PC-9 (cell line): ENCODE results near the gene MOSPD3.

Experiments
- EZH2 ChIP-seq: fragments of 200-600 bp; sonication (generic); IDR thresholded peaks from 2 replicates; pipeline ENCODE4 v1.8.0; 2017; ENCODE audit warnings: antibody characterized with exemption, low read depth
- TF ChIP-seq, protein P1 (sequence below): fragments of 200-600 bp; sonication (generic); conservative IDR thresholded peaks from 2 replicates; pipeline ENCODE4 v1.6.1; 2017; ENCODE audit warnings: mixed run types, antibody characterized with exemption, mild to moderate bottlenecking, moderate library complexity

DNA sequence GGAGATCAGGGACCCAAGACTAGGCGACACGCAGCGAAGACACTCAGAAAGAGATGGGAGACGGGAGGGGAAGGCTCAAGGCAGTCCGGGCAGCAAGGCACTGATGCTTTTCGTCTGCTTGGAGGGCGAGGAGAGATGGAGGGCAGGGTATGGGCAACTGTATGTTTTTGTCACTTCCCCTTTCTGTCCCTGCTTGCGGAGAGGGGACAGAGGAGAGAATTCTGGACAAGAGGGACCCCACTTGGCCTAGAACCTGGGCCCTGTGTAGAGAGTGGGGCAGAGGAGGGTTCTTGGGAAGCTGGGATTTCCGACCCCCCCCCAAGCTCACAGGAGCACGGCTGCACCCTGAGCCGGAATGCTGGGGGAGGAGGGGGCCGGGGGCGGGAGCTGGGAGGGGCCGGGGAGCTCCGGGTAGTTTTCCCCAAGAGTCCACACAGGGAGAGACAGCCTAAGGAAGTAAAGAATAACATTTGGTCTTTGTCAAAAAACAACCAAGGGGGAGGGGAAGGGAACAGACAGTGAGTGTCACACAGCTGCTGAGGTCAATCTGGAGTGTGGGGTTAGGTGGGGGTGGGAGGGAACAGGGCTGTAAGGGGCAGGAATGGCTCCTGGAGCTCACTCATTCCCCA lies 28.2 kb upstream of the MOSPD3 start:
- TF ChIP-seq EZH2, result no peak
- TF ChIP-seq, protein P1, sequence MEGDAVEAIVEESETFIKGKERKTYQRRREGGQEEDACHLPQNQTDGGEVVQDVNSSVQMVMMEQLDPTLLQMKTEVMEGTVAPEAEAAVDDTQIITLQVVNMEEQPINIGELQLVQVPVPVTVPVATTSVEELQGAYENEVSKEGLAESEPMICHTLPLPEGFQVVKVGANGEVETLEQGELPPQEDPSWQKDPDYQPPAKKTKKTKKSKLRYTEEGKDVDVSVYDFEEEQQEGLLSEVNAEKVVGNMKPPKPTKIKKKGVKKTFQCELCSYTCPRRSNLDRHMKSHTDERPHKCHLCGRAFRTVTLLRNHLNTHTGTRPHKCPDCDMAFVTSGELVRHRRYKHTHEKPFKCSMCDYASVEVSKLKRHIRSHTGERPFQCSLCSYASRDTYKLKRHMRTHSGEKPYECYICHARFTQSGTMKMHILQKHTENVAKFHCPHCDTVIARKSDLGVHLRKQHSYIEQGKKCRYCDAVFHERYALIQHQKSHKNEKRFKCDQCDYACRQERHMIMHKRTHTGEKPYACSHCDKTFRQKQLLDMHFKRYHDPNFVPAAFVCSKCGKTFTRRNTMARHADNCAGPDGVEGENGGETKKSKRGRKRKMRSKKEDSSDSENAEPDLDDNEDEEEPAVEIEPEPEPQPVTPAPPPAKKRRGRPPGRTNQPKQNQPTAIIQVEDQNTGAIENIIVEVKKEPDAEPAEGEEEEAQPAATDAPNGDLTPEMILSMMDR, result no peak
